Measurements from ENCODE around the gene GRIA3.

The GRIA3 gene

DNA sequence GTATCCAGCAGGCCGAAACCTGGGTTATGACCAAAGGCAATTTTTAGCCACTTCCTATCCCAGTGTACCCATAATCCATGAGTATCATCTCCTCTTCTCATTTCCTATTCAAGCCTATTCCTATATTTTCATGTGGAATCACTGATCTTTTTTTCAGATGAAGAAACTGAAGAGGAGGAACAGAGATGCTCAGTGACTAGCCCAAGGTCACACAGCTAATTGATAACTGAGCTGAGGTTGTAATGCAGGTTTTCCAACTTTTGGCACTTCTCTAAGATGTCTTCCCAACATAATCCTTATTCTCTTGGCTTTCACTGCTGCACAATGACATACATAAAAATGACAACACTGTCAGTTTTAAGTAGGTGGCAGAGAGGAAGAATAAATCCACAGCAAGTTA lies 15.3 kb downstream of the GRIA3 start:
- no peak for DNase-seq

- DNase-seq: no peak
Observed at GRCh38 chrX:123201720-123202119, 17.6 kb downstream of the GRIA3 start.

- DNase-seq: no peak
Observed at GRCh38 chrX:123202523-123202922, 18.4 kb downstream of the GRIA3 start.

DNA sequence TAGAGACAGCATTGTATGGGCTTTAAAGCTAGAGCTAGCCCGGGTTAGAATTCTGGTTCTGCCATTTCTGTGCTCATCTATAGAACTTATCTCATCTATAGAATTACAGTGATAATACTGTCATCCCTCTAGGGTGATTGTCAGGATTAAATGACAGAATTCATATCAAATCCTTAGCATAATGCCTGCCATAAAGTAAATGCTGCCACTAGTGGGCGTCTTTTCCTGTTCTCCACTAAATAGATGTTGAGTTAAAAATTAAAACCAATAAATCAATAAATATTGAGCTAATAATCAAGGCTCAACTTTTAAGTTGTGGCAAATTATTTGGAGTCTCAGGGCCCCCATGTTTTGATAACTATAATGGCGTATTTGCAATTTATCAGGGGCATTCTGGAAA lies 19.7 kb downstream of the GRIA3 start:
- DNase-seq: no peak

GRCh38 chrX:123206176-123206575 lies 22.1 kb downstream of the GRIA3 start:
- no peak for DNase-seq

GRCh38 chrX:123210252-123210651 lies 26.2 kb downstream of the GRIA3 start:
- DNase-seq: no peak

DNA sequence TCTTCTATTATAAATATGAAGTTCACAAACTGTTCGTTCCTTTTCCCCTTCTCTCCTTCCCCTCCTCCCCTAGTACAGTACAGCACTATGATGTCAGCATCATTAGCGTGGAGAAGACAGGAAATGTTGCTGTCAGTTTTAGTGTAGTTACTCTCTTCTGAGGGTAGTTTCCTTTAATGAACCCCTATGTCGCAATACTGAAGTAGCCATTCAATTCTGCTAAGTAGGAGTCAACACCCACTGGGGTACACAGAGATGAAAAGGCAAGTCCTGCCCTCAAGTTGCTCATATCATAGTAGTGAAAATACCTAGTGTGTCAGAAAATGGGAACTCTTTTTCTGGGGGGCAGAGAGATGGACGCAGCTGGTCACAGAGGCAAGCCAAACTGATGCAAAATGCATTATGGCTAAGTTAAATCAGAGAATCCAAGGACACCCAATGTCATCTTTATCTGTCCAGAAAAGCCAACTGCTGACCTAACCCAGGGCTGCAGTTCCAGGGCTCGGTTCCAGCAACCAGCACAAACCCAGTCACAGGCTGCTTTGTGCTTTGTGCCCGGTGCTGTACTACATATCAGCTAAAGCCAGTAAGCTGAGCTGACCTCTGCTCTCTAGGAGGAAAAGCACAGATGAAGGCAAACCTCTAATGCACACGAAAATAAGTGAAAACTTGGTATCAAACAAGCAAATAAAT lies 31.5 kb downstream of the GRIA3 start:
- DNase-seq: no peak

DNA sequence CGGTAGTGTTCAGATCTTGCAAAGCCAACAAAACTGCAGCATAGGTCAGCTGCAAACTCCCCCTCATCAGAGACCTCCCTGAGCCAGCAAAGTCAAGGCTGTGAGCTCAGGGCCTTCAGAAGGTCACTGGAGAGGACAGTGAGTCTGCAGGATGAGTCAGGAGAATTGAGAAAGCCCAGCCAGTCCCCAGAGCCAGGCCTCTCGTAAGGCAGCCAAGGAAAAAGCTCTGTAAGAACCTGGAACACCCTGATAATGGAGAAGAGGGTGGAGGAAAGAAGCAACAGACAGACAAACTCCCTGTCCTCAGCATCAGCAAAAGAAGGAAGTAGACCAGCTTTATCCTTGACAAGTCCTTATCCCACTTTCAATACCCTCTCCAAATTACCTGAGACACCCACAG lies 33.0 kb downstream of the GRIA3 start:
- DNase-seq: no peak

DNA sequence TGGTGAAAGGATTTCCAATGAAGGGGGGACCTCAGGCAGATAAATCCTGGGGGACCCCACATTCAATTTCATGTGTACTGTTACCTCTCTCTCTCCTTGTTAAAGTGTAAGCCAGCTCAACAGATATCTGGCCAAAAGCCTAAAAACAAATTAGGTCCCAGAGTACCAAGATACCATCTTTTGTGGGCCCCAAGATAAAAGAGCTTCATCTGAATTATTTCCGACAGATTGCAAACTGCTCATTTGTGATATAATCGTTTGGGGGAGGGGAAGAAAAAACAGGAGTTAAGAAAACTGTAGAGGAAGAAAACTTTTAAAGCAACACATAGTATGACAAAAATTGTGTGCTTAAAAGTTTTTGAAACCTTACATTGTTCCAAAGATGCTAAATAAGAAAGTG lies 33.6 kb downstream of the GRIA3 start:
- no peak for DNase-seq

- DNase-seq: no peak
Observed at GRCh38 chrX:123219916-123220315, 35.8 kb downstream of the GRIA3 start.

DNA sequence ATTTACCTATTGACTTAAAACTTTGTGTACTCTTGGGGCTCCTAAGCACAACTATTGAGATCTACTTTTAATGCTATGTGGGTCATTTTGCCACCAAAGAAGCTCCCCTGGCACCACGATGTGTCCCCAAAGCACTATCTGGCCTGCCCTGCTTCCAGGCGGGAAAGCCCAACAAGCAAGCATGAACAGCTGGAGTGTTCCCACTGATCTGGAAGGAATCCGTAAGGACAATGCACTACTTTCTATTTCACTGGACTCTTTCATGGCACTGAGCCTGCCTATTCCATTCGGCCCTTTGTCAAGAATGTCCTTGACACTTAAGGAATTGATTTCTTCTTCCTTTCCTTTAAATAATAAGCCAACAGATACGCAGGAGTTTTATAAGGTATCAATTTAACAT lies 38.8 kb downstream of the GRIA3 start:
- DNase-seq: no peak

GRCh38 chrX:123223409-123223808 lies 39.3 kb downstream of the GRIA3 start:
- no peak for DNase-seq

DNA sequence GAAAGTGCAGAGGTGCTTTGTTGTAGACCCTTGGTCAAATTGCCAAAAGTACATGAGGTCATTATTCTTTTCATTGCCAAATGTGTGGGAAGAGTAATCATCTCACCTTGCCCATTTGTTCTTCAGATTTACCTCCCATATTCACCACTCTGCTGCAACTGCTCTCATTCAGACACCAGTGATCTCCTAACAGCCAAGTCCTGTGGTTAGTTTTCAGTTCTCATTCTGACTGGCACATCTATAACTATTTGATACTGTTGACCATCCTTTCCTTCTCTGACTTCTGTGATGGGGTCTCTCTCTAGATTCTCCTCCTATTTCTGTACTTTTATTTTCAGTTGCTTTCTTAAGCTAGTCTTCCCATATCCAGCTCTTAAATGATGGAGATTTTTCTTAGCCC lies 39.8 kb downstream of the GRIA3 start:
- no peak for DNase-seq

DNA sequence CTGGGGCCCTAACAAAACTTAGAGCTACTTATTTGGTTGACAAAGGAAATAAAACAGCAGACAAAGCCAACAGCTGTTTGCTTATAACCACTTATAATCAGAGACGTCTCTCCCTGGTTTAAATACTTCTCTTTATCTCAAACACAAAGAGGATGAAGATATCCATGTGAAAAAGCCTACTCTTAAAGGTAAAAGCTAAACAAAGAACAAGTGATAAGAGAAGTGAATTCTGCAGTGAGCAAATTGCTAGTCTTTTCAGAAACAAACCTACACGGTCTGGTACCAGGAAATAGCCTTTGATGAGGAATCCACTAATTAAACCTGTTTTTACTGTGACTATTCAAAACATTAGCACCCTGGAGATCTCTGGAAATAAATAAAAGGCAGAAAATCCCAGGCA lies 46.7 kb downstream of the GRIA3 start:
- no peak for DNase-seq

- no peak for DNase-seq
Observed at GRCh38 chrX:123236859-123237258, 52.8 kb downstream of the GRIA3 start.

GRCh38 chrX:123237271-123237670 lies 53.2 kb downstream of the GRIA3 start:
- no peak for DNase-seq

DNA sequence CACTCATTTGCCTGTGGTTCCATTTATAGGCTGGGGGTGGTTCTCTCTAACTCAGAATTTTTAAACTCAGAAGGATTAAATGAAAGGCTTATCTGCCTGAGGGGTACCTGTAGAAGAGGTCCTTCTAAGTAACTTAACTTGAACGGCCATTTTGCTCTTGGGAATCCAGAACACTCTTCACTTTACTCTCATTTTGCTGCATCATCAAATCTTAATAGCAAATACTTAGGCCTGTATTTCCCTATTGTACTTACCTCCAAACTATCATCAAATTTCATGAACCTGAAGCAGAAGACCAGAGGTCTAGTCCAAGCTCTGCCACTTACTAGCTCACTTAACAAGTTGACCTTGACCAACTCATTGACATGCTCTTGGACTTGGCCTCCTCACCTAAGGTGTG lies 70.4 kb downstream of the GRIA3 start:
- no peak for DNase-seq

GRCh38 chrX:123256378-123256777 lies 72.3 kb downstream of the GRIA3 start:
- no peak for DNase-seq

GRCh38 chrX:123260920-123261418 lies 76.9 kb downstream of the GRIA3 start:
- DNase-seq: no peak

DNA sequence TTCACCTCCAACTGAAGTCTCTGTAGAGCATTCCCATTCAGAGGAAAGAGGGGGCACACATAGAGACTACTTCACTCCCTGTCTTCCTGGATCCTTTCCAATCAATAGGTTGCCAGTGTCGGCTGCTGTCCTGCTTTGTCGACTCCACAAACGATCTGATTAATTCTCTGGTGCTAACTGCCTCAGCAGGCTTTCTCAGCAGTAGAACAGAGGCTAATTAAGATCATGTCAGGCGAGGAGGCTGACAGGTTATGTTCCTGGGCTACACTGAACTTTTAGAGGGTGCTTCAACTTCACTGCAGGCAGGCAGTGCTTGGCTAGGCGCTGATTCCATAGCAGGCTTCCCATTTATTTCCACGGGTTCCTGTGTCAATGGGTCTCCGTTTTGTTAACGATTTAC lies 79.2 kb downstream of the GRIA3 start:
- DNase-seq: no peak

- no peak for DNase-seq
Observed at GRCh38 chrX:123263747-123264146, 79.7 kb downstream of the GRIA3 start.

GRCh38 chrX:123267220-123267619 lies 83.1 kb downstream of the GRIA3 start:
- DNase-seq: no peak

- no peak for DNase-seq
Observed at GRCh38 chrX:123271902-123272301, 87.8 kb downstream of the GRIA3 start.

- DNase-seq: no peak
Observed at GRCh38 chrX:123272630-123273029, 88.6 kb downstream of the GRIA3 start.

DNA sequence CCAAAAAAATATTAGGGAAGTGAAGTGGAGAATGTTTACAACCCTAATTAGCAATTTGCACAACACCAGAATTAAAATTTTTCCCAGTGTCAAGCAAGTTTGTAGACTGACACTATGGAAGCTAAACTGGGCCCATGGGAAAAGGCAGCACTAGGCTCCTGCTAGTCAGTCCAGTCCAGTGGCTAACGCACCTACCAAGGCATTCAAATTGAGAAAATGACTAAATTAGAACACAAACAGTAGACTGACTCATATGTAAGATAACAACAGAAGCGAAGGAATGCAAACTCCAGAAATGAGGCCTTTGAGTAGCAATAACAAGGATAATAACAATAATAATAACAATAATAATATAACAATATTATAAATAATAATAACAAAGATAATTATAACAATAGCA lies 90.7 kb downstream of the GRIA3 start:
- no peak for DNase-seq
